Activated gamma-delta T cell treated with Interleukin-2 at 50 U/mL for 16 hours (primary cell): ENCODE data around the gene RPS6KC1.
"Not testable (repeated sequence)": the region's sequence is repeated elsewhere in the genome, so short reads cannot be mapped to it uniquely, and the experiment has no call there.

Experiments used
- DNase-seq: peaks from one replicate; pipeline ENCODE4 v3.0.0-alpha.2; 2020

The RPS6KC1 gene

DNA sequence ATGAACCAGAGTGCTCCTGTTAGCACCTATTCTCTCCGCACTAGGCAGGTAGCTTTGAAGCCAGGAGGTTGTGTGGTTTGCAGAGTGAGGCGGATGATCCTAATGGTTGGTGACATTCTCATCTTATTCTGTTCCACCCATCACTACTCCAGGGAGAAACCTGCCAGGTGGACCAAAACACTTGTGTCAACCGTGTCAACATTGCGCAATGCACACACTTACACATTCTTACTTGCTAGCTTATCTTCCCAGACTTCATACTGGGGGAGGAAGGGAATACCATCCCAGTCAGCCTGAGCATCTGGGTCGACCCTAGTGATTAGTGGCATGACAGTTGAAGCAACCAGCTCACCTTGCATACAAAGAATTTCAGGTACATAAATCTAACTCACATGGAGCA is 236.9 kb downstream of the RPS6KC1 start:
- DNase-seq = no peak

DNA sequence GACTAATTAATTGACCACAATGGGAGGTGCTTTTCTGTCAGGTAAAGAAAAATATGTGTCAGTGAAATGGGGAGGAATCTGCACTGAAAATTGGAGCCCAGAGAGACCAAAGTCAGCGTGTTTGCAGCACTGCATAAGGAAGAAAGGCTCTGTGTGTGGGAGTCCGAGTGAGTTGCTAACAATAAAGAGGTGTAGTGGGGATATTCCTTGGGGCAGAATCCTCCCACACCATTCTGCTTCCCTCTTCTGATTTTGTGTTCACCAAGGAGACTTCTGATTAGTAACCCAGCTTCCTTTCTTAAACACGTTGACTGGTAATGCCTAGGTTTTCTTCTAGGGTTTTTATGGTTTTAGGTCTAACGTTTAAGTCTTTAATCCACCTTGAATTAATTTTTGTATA is 240.5 kb downstream of the RPS6KC1 start:
- no peak for DNase-seq

DNA sequence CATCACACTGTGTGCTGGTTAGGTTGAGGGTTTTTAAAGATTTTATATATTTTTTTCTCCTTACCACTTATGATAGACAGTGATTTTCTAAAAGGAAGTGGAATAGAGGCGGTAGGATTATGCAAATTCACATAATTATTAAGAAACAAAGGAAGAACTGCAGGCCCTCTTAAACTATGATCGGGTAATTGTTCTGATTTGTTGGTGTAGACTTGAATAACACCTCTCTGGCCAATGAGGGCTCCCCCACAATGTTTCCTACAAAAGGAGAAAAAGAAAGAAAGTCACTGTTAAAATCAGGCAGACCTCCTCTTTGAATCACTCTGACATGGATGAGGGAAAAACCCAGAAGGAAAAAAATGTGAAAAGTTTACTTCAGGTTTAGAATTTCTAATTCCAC is 241.6 kb downstream of the RPS6KC1 start:
- DNase-seq = no peak

DNA sequence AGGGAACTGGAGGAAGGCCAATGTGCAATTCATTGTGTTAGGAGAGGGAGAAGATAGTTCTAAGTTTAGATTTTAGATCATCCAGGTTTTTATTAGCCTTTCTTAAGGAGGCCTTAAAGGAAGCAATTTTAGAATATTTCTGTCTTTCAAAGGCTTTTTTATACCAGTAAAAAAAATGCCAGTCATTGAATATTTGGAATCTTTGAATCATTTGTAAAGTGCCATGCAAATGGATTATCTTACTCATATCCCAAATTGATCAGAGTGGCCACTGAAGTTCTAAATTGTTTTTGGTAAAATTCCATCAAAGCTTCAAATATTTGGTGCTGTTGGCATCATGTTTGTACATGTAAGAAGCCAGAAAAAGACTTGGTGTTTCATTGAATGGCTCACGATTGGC is 244.8 kb downstream of the RPS6KC1 start:
- DNase-seq = no peak

DNA sequence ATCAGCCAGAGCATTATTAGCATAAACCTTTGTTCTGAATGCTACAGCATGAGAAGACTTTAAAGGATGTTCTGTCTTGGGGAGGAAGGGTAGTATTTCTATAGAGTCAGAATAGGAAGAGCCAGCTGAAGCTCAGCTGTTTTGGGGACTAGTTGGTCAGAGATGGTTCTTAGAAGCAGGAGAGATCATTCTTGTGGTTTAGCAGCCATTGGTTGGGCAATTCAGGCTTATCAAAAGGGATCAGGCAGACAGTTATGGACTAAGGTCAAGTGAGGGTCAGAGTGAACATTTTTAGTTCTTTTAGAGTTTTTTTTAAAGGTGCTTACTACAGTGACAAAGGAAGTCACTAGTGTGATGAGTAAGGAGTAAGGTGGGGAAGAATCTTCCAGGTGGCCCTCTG is 245.5 kb downstream of the RPS6KC1 start:
- no peak for DNase-seq

DNA sequence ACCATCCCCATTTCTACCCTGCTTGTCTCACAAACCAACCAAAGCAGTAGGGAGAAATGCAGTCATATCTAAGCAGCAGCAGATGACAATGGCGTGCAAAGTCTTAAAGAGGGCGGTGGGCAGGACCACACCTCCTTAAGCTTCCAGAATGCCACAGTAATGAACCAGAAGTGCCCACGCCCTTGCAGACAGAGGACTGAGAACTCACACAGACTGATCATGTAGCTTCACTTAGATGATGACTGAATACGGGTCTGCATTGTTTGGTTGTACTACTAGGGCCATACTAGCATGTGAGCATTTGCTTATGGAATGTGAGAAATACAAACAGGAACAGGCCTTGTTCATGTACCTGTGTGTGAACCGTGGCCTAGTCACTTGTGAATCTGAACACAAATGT is 246.0 kb downstream of the RPS6KC1 start:
- DNase-seq = no peak

DNA sequence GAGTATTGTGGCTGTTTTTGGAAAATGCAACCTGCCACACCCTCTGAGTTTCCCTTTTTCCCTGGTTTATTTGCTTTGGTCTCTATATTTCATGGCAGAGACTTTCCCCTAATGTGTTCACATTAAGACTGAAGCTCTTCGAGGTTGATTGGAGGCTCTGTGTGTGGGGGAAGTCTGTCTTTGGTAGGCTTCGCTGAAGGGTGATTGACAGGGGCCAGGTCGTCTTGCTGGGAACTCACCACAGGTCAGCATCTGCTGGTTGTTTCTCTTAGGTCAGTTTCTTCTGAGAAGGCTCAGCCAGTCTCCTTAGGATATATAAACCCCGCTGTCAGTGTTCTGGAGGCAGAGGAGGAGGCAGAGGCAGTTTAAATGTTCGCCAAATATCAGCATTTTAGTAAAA is 249.4 kb downstream of the RPS6KC1 start:
- no peak for DNase-seq

DNA sequence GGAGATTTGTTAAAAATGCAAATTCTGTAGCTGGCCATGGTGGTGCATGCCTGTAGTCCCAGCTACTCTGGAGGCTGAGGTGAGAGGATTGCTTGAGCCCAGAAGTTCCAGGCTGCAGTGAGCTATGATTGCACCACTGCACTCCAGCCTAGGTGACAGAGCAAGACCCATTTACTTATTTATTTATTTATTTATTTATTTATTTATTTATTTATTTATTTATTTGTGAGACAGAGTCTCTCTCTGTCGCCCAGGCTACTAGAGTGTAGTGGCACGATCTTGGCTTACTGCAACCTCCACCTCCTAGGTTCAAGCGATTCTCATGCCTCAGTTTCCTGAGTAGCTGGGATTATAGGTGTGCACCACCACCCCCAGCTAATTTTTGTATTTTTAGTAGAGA is 250.5 kb downstream of the RPS6KC1 start:
- DNase-seq = not testable (repeated sequence)

DNA sequence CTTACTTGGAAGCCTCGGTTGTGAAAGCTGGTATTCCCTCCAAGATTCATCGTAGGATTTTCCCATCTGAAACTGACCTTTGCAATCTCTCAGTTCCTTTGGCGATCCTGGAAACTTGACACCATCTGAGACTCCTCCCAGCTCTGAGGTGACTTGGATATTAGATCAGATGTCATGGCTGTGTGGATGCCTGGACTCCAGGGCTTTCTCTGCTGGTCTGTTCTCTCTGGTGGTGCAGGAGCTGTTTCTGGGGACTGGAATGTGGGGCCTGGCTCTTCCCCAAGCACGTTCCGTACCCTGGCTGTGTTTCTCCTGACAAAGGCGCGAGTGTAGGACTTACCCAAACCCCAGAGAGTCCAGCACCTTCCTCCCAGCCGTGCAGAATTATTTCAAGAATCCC is 252.2 kb downstream of the RPS6KC1 start:
- DNase-seq = no peak

DNA sequence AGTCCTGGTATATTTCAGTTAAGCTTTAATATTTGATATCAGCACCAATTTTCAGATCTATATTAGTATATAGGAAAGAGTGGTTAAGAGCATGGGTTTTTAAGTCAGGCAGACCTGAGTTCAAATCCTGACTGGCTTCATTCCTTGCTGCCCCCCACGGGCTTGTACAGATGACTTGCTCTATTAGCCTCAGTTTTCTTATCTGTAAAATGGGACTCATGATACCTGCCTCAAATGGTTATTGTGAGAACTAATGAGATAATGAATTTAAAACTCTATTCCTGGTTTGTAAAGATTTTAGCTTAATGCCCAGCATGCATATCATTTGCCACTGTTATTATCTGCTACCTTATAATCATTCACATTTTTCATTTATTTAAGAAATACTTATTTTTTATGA is 264.5 kb downstream of the RPS6KC1 start:
- no peak for DNase-seq

DNA sequence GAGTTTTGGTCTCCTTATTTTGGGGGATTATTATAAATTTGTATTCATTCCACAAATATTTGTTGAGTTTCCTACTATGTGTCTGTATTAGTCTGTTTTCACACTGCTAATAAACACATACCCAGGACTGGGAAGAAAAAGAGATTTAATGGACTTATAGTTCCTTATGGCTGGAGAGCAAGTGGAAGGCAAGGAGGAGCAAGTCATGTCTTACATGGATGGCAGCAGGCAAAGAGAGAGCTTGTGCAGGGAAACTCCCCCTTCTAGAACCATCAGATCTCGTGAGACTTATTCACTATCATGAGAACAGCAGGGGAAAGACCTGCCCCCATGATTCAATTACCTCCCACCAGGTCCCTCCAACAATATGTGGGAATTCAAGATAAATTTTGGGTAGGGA is 267.4 kb downstream of the RPS6KC1 start:
- not testable (repeated sequence) for DNase-seq

DNA sequence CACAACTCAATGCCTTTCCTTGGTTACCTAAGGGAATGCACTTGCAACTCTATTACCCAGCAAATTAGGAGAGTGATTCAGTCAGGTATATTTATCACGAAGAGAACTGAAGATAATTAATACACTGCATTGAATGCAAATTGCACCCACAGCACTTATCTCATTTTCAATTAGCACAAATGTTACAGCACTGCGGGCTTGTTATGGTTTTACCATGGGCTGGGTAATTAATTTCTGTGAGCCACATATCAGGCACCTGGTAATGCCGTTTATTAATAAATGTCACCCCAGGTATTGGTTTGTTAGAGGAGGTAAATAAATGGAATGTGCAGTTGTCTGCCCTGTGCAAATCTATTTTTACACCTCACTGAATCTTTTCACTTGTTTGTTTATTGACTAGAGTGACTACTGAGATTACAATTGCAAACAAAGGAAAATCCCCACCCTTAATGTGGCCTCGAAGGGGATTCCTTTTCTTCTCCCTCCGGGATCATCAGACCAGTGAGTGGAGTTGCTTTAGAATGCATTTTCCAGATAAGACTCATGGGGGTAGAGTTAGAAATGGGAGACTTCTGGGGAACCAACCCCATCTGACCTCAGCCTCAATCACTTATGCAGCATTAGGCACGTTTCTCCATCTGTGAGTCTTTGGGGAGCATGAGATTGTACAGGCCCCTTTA is 269.3 kb downstream of the RPS6KC1 start:
- DNase-seq = no peak
